Osteoblast (primary cell): ENCODE measurements around the gene TMEM119. TPM values are rescaled to one million over a fixed set of nuclear protein-coding genes. Genes with fewer than 3 reads are reported as not detected.

Experiments used
- DNase-seq: peaks from one replicate; pipeline ENCODE4 v3.0.0; 2011; ENCODE audit warnings: low spot score, mixed read lengths; ENCODE audit not compliant: insufficient read length; ENCODE audit errors: missing footprints
- H2AFZ ChIP-seq: 2 replicates; pipeline ENCODE4 v1.6.0; 2011; ENCODE audit warnings: mild to moderate bottlenecking, low read length
- H3K27ac ChIP-seq: 2 replicates; pipeline ENCODE4 v1.5.1; 2011; ENCODE audit warnings: mild to moderate bottlenecking, low read depth, low read length, moderate library complexity
- H3K27me3 ChIP-seq: 2 replicates; pipeline ENCODE4 v1.6.0; 2012; ENCODE audit warnings: mild to moderate bottlenecking, control low read depth, inconsistent platforms, low read length, moderate library complexity; ENCODE audit not compliant: insufficient read depth
- H3K36me3 ChIP-seq: 2 replicates; pipeline ENCODE4 v1.5.1; 2011; ENCODE audit warnings: mild to moderate bottlenecking, low read length, control low read depth, moderate library complexity; ENCODE audit not compliant: insufficient read depth
- H3K4me1 ChIP-seq: 2 replicates; pipeline ENCODE4 v1.5.1; 2011; ENCODE audit warnings: mild to moderate bottlenecking, low read length, control low read depth, moderate library complexity; ENCODE audit not compliant: insufficient read depth
- H3K4me2 ChIP-seq: 2 replicates; pipeline ENCODE4 v1.6.0; 2011; ENCODE audit warnings: mild to moderate bottlenecking, low read length; ENCODE audit not compliant: insufficient read depth
- H3K4me3 ChIP-seq: fragments of 200-600 bp; sonication (generic); 3 replicates; pipeline ENCODE4 v1.5.1; 2012; ENCODE audit warnings: mild to moderate bottlenecking, low read length, inconsistent platforms; ENCODE audit not compliant: insufficient read depth
- H3K79me2 ChIP-seq: 2 replicates; pipeline ENCODE4 v1.6.0; 2012; ENCODE audit warnings: mild to moderate bottlenecking, low read length, control low read depth, inconsistent platforms; ENCODE audit not compliant: insufficient read depth
- H3K9me3 ChIP-seq: 2 replicates; pipeline ENCODE4 v1.5.1; 2011; ENCODE audit warnings: low read depth, low read length, control low read depth
- H4K20me1 ChIP-seq: 2 replicates; pipeline ENCODE4 v1.6.0; 2012; ENCODE audit warnings: mild to moderate bottlenecking, low read length, control low read depth; ENCODE audit not compliant: insufficient read depth
- total RNA-seq: library from RNA; depleted of rRNA; stranded (reverse); fragments of >200 nt; gene quantifications from 2 replicates; pipeline ENCODE4 v1.2.3, GENCODE V29; 2012
- TF ChIP-seq, protein P1 (sequence below): IDR thresholded peaks from 2 replicates; pipeline ENCODE4 v1.5.1; 2011; ENCODE audit warnings: mild to moderate bottlenecking, low read depth, low read length, moderate library complexity; ENCODE audit errors: extremely low read depth

The TMEM119 gene
- total RNA-seq, 1 donor, result 359 TPM

DNA sequence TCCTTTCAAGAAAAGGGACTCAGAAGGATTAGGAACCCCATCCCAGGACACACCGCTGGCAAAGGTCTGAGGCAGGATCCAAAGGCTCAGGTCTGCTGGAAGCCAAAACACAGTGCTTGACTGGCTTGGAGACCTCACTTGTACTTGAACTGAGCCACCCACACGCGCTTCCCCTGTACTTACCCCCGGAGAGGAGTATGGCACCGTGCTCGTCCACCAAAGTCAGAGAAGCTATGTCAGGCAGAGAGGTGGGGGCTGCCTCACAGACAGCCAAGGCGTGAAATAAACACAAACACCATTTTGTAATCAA lies 46.9 kb upstream of the TMEM119 start:
- Histone ChIP-seq H3K4me2 (no peak overlapping the region), H2AFZ (no peak overlapping the region), H3K27ac (no peak overlapping the region), H3K9me3 (no peaks in the 10 kb centered on the region), H3K4me3 (no peak overlapping the region), H3K79me2 (peaks cover 31% of the 10 kb centered on the region), H3K4me1 (peaks cover 47% of the 10 kb centered on the region), H3K36me3 (peaks cover 48% of the 10 kb centered on the region), H3K27me3 (no peaks in the 10 kb centered on the region), H4K20me1 (peaks cover 23% of the 10 kb centered on the region)
- TF ChIP-seq, protein P1, sequence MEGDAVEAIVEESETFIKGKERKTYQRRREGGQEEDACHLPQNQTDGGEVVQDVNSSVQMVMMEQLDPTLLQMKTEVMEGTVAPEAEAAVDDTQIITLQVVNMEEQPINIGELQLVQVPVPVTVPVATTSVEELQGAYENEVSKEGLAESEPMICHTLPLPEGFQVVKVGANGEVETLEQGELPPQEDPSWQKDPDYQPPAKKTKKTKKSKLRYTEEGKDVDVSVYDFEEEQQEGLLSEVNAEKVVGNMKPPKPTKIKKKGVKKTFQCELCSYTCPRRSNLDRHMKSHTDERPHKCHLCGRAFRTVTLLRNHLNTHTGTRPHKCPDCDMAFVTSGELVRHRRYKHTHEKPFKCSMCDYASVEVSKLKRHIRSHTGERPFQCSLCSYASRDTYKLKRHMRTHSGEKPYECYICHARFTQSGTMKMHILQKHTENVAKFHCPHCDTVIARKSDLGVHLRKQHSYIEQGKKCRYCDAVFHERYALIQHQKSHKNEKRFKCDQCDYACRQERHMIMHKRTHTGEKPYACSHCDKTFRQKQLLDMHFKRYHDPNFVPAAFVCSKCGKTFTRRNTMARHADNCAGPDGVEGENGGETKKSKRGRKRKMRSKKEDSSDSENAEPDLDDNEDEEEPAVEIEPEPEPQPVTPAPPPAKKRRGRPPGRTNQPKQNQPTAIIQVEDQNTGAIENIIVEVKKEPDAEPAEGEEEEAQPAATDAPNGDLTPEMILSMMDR, result no peak
- DNase-seq, result no peak

DNA sequence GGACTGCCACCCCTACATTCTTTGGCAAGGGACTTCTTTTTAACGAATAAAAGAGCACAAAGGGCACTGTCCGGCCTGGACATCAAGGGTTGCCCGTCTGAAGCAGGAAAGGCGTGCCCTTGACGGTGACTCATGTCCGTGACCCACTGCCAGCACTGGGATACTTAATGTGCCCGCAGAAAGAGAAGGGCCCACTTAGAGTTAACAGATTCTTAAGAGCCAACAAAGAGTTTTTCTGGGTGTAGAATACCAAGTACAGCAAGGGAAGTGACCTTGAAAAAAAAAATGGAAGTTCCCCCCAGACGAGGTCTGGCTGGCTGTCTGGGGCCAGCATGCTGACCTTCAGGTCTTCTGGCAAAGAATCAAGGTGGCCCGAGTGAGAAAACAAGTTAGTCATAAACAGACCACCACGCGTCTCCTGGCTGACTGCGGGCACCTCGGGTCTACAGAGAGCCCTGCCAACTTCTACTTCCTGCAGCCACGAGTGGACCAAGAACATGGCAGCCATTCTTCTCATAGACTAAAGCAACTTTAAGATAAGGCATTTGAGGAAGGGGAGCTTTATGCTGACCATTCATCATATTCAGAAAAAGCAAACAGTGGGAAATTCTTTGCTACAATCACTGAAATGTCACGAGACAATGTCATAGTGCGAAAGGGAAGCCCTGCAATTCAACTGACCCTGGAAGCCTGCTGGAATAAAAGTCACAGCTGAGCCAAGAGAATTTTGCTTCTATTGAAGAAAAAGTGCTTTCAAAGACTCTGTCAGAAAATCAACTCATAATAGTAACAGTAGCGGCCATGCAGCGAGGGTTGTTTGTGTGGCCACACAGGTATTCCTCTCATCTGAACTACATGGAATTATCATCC lies 46.3 kb upstream of the TMEM119 start:
- Histone ChIP-seq H3K4me1 (peaks cover 41% of the 10 kb centered on the region), H3K4me2 (peak overlapping the region; percentile 8), H2AFZ (no peak overlapping the region), H3K36me3 (peaks cover 48% of the 10 kb centered on the region), H3K9me3 (no peaks in the 10 kb centered on the region), H3K27ac (peak overlapping the region; percentile 2), H3K79me2 (peaks cover 31% of the 10 kb centered on the region), H4K20me1 (peaks cover 26% of the 10 kb centered on the region), H3K27me3 (no peaks in the 10 kb centered on the region), H3K4me3 (no peak overlapping the region)
- TF ChIP-seq, protein P1, result no peak
- DNase-seq, result peak; percentile 85

DNA sequence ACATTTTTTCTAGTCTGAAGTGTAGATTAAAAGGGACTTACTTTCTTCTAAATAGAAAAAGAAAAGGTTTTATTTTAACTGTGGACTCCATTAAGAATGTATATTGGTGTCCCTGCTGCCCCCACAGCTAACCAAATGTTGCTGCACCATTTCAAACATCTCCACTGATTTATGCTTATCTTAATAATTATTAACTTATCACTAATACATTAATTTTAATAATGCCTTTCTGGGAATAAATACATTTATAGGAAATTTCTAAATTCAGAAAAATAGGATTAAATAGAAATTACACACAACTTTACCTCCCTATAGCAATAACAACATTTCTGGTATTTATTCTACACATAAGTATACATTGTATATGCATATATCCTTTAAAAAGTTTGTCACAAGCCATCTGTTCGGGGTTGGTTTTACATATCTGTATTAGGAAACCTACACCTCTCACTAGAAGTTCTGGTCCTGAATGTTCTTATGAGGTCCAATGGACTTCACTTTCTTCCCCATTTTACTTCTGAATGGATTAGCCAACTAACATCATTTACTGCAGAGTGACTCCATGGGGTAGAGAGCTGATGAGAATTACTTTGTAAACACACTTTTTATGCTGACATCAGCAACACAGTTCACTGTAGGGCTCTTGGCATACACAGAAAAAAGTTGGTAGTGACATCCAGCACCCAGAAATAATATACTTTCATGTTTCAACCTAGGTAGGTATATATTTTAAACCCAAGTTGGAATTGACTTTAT lies 45.2 kb upstream of the TMEM119 start:
- peaks cover 20% of the 10 kb centered on the region for H4K20me1 ChIP-seq
- peaks cover 39% of the 10 kb centered on the region for H3K36me3 ChIP-seq
- DNase-seq, result no peak
- no peak overlapping the region for H3K27ac ChIP-seq
- no peak overlapping the region for H2AFZ ChIP-seq
- no peak overlapping the region for H3K4me2 ChIP-seq
- no peak overlapping the region for H3K4me3 ChIP-seq
- no peaks in the 10 kb centered on the region for H3K9me3 ChIP-seq
- TF ChIP-seq, protein P1, result no peak
- H3K4me1 ChIP-seq, result peaks cover 30% of the 10 kb centered on the region
- peaks cover 25% of the 10 kb centered on the region for H3K79me2 ChIP-seq
- no peaks in the 10 kb centered on the region for H3K27me3 ChIP-seq

DNA sequence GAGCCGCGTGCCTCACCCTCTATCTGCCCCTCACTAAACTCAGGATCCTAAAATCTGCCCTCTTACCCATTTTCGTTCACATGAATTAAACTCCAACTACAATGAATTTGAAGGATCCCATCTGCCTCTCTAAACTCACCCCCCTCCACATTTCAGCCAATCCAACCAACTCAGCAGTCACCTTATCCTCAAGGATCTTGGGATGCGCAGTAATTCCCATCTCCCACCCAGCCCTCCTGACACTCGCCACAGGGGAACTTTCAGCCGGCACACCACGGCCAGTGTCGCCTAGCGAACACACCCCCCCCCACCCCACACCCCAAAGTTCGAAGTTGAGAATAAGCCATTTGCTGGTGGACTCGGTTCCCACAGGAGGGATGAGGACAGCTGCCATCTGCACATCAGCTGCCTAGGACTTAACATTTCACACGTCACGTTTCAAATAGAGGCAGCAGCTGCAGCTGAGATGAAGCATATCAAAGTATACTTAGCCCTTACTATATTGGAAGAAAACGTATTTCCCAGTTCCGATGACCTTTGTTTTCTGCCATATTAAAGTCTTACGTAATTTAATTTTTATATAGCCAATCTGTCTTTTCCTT lies 44.5 kb upstream of the TMEM119 start:
- DNase-seq, result no peak
- Histone ChIP-seq H3K27ac (no peak overlapping the region), H4K20me1 (peaks cover 20% of the 10 kb centered on the region), H3K27me3 (no peaks in the 10 kb centered on the region), H3K9me3 (no peaks in the 10 kb centered on the region), H2AFZ (no peak overlapping the region), H3K4me3 (no peak overlapping the region), H3K4me2 (no peak overlapping the region), H3K79me2 (peaks cover 19% of the 10 kb centered on the region), H3K36me3 (peaks cover 32% of the 10 kb centered on the region), H3K4me1 (peaks cover 23% of the 10 kb centered on the region)
- TF ChIP-seq, protein P1, result no peak
